CD4-positive, alpha-beta T cell treated with Interferon alpha-2 for 1 hour (primary cell): ENCODE data around the gene IFIT5.
"Not testable (repeated sequence)": the region's sequence is repeated elsewhere in the genome, so short reads cannot be mapped to it uniquely, and the experiment has no call there.

ENCODE experiments used
- DNase-seq, 2 donors: peaks; one replicate each; pipeline ENCODE4 v3.0.0-alpha.2; 2020 to 2022

Gene IFIT5

GRCh38 chr10:89440226-89441009, 26.1 kb downstream of the IFIT5 start:
- DNase-seq = no peak

GRCh38 chr10:89442289-89442688, 27.9 kb downstream of the IFIT5 start:
- no peak for DNase-seq

- not testable (repeated sequence) for DNase-seq
Observed at GRCh38 chr10:89444819-89445218, 30.5 kb downstream of the IFIT5 start.

GRCh38 chr10:89450901-89451300, 36.5 kb downstream of the IFIT5 start:
- DNase-seq = no peak

- no peak for DNase-seq
Observed at GRCh38 chr10:89452193-89452592, 37.8 kb downstream of the IFIT5 start.

- DNase-seq = no peak
Observed at GRCh38 chr10:89454561-89455347, 40.4 kb downstream of the IFIT5 start.

- DNase-seq = no peak
Observed at GRCh38 chr10:89458291-89458690, 43.9 kb downstream of the IFIT5 start.

- DNase-seq = no peak
Observed at GRCh38 chr10:89458784-89459183, 44.4 kb downstream of the IFIT5 start.

- no peak for DNase-seq
Observed at GRCh38 chr10:89463846-89464537, 49.6 kb downstream of the IFIT5 start.

- no peak for DNase-seq
Observed at GRCh38 chr10:89465196-89465595, 50.8 kb downstream of the IFIT5 start.

GRCh38 chr10:89466599-89467035, 52.2 kb downstream of the IFIT5 start:
- DNase-seq = no peak

- no peak for DNase-seq
Observed at GRCh38 chr10:89468191-89468965, 54.0 kb downstream of the IFIT5 start.

- DNase-seq = no peak
Observed at GRCh38 chr10:89469517-89469916, 55.1 kb downstream of the IFIT5 start.
